HEK293T (cell line): ENCODE results near the gene FLRT2.

Experiments
- CTCF ChIA-PET: fragments of 350-600 bp; formaldehyde crosslinking; extraction: SDS; loops from one replicate; lab custom pipeline; 2021; ENCODE audit warnings: antibody characterized with exemption, inconsistent platforms; lab: Yijun Ruan, JAX
- POLR2A ChIA-PET: fragments of 350-600 bp; formaldehyde crosslinking; extraction: SDS; loops from one replicate; lab custom pipeline; 2020; ENCODE audit warnings: antibody characterized with exemption, inconsistent platforms; lab: Yijun Ruan, JAX
- DNase-seq: peaks from one replicate; pipeline ENCODE4 v3.0.0; 2012; ENCODE audit warnings: mixed read lengths; ENCODE audit errors: extremely low spot score
- ARNT ChIP-seq: fragments of 450-650 bp; IDR thresholded peaks from 2 replicates; pipeline ENCODE4 v1.6.1; 2017; ENCODE audit warnings: mild to moderate bottlenecking
- BHLHE40 ChIP-seq: fragments of 450-650 bp; IDR thresholded peaks from 2 replicates; pipeline ENCODE4 v1.6.1; 2016; ENCODE audit warnings: mild to moderate bottlenecking, moderate library complexity, borderline replicate concordance
- CTBP1 ChIP-seq: fragments of 450-650 bp; IDR thresholded peaks from 2 replicates; pipeline ENCODE4 v1.6.1; 2016; ENCODE audit warnings: borderline replicate concordance
- ELF4 ChIP-seq: fragments of 450-650 bp; IDR thresholded peaks from 2 replicates; pipeline ENCODE4 v1.6.1; 2017; ENCODE audit warnings: antibody characterized with exemption
- FOXA1 ChIP-seq: fragments of 450-650 bp; IDR thresholded peaks from 2 replicates; pipeline ENCODE4 v1.6.1; 2016; ENCODE audit warnings: mild to moderate bottlenecking
- FOXK2 ChIP-seq: fragments of 450-650 bp; IDR thresholded peaks from 2 replicates; pipeline ENCODE4 v1.6.1; 2016; ENCODE audit warnings: mild to moderate bottlenecking
- FOXM1 ChIP-seq: fragments of 450-650 bp; IDR thresholded peaks from 2 replicates; pipeline ENCODE4 v1.6.1; 2017; ENCODE audit warnings: mild to moderate bottlenecking, borderline replicate concordance
- HDGF ChIP-seq: fragments of 450-650 bp; IDR thresholded peaks from 2 replicates; pipeline ENCODE4 v1.6.1; 2017; ENCODE audit warnings: antibody characterized with exemption, borderline replicate concordance
- L3MBTL2 ChIP-seq: fragments of 450-650 bp; conservative IDR thresholded peaks from 2 replicates; pipeline ENCODE4 v1.6.1; 2016; ENCODE audit warnings: mild to moderate bottlenecking
- LEF1 ChIP-seq: fragments of 450-650 bp; IDR thresholded peaks from 2 replicates; pipeline ENCODE4 v1.6.1; 2017; ENCODE audit warnings: mild to moderate bottlenecking, borderline replicate concordance
- NFRKB ChIP-seq: fragments of 450-650 bp; IDR thresholded peaks from 2 replicates; pipeline ENCODE4 v1.6.1; 2016; ENCODE audit warnings: mild to moderate bottlenecking, moderate library complexity
- SP1 ChIP-seq: fragments of 450-650 bp; IDR thresholded peaks from 2 replicates; pipeline ENCODE4 v1.6.1; 2017
- SUZ12 ChIP-seq: fragments of 450-650 bp; IDR thresholded peaks from 2 replicates; pipeline ENCODE4 v1.6.1; 2016; ENCODE audit warnings: mild to moderate bottlenecking
- TARDBP ChIP-seq: fragments of 450-650 bp; IDR thresholded peaks from 2 replicates; pipeline ENCODE4 v1.6.1; 2016
- ZNF384 ChIP-seq: fragments of 450-650 bp; IDR thresholded peaks from 2 replicates; pipeline ENCODE4 v1.6.1; 2016
- TF ChIP-seq, protein P1 (sequence below): fragments of 450-650 bp; IDR thresholded peaks from 2 replicates; pipeline ENCODE4 v1.6.1; 2016

Gene FLRT2

GRCh38 chr14:85487215-85487614 is 42.7 kb upstream of the FLRT2 start:
- no peak for DNase-seq
- no peak for TF ChIP-seq ZNF384
- TF ChIP-seq SUZ12 = no peak
- TF ChIP-seq HDGF = no peak
- no peak for TF ChIP-seq ARNT
- no peak for TF ChIP-seq BHLHE40
- no peak for TF ChIP-seq SP1
- TF ChIP-seq TARDBP = no peak
- TF ChIP-seq ELF4 = no peak
- no peak for TF ChIP-seq FOXA1
- ChIA-PET POLR2A (no interaction called here), CTCF (no interaction called here)

DNA sequence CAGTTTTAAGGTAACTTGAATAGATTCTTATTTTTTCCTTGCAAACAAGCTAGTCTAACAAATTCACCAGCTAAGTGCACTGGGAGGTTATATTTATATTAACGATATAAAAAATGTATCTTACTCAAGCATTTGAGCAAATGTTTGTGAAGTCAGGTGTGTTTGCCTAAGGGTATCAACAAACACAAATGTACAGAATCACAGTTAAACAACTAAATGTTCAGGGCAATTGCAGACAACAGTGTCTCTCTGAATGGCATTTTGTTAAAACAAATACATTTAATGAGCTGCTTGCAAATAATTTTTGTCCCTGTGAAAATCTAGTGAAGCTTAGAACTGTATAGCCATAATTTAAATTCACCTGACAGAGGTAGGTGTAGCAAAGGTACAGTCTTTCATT is 28.2 kb upstream of the FLRT2 start:
- ChIA-PET CTCF (no interaction called here), POLR2A (no interaction called here)
- no peak for TF ChIP-seq ARNT
- no peak for DNase-seq

GRCh38 chr14:85508863-85509262 is 21.1 kb upstream of the FLRT2 start:
- CTCF ChIA-PET = no interaction called here
- POLR2A ChIA-PET = no interaction called here
- no peak for DNase-seq
- TF ChIP-seq L3MBTL2 (no peak), FOXK2 (no peak)

GRCh38 chr14:85512451-85512850 is 17.5 kb upstream of the FLRT2 start:
- no peak for TF ChIP-seq SUZ12
- TF ChIP-seq ARNT = no peak
- TF ChIP-seq TARDBP = no peak
- no peak for TF ChIP-seq BHLHE40
- no peak for TF ChIP-seq FOXK2
- TF ChIP-seq LEF1 = no peak
- no peak for TF ChIP-seq HDGF
- no peak for TF ChIP-seq FOXA1
- TF ChIP-seq ZNF384 = no peak
- POLR2A ChIA-PET = no interaction called here
- CTCF ChIA-PET = no interaction called here
- no peak for DNase-seq

GRCh38 chr14:85514487-85514886 is 15.5 kb upstream of the FLRT2 start:
- DNase-seq = no peak
- TF ChIP-seq FOXK2 = no peak
- TF ChIP-seq LEF1 = no peak
- TF ChIP-seq ZNF384 = no peak
- no peak for TF ChIP-seq CTBP1
- TF ChIP-seq NFRKB = no peak
- TF ChIP-seq FOXA1 = no peak
- no peak for TF ChIP-seq SUZ12
- TF ChIP-seq TARDBP = no peak
- TF ChIP-seq BHLHE40 = no peak
- POLR2A ChIA-PET = no interaction called here
- CTCF ChIA-PET = no interaction called here

GRCh38 chr14:85516239-85517113 is 13.5 kb upstream of the FLRT2 start:
- no peak for TF ChIP-seq TARDBP
- no peak for TF ChIP-seq LEF1
- TF ChIP-seq BHLHE40 = no peak
- no peak for TF ChIP-seq NFRKB
- TF ChIP-seq CTBP1 = no peak
- no peak for TF ChIP-seq L3MBTL2
- TF ChIP-seq ELF4 = no peak
- TF ChIP-seq ZNF384 = no peak
- TF ChIP-seq ARNT = no peak
- TF ChIP-seq FOXM1 = no peak
- no peak for TF ChIP-seq FOXK2
- no peak for DNase-seq
- ChIA-PET CTCF (no interaction called here), POLR2A (no interaction called here)

GRCh38 chr14:85517114-85517688 is 12.7 kb upstream of the FLRT2 start:
- TF ChIP-seq, protein P1, sequence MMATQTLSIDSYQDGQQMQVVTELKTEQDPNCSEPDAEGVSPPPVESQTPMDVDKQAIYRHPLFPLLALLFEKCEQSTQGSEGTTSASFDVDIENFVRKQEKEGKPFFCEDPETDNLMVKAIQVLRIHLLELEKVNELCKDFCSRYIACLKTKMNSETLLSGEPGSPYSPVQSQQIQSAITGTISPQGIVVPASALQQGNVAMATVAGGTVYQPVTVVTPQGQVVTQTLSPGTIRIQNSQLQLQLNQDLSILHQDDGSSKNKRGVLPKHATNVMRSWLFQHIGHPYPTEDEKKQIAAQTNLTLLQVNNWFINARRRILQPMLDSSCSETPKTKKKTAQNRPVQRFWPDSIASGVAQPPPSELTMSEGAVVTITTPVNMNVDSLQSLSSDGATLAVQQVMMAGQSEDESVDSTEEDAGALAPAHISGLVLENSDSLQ = no peak
- TF ChIP-seq SUZ12 = no peak
- no peak for TF ChIP-seq CTBP1
- TF ChIP-seq FOXK2 = no peak
- TF ChIP-seq L3MBTL2 = no peak
- no peak for TF ChIP-seq SP1
- no peak for TF ChIP-seq LEF1
- ChIA-PET CTCF (no interaction called here), POLR2A (no interaction called here)
- no peak for DNase-seq

- TF ChIP-seq ELF4 (no peak), FOXM1 (no peak), ZNF384 (no peak), LEF1 (no peak), SP1 (no peak), L3MBTL2 (no peak), TARDBP (no peak), FOXK2 (no peak), SUZ12 (no peak), NFRKB (no peak), ARNT (no peak), BHLHE40 (no peak), CTBP1 (no peak)
- DNase-seq = no peak
- ChIA-PET POLR2A (no interaction called here), CTCF (no interaction called here)
Measured at GRCh38 chr14:85519661-85520305, 10.2 kb upstream of the FLRT2 start.
